HL-60 (cell line): ENCODE results near the gene PDPN.

Experiments used
- DNase-seq, 2 experiments: peaks; one replicate each; pipeline ENCODE4 v3.0.0-alpha.2; 2010 to 2020; ENCODE audit warnings: low read depth in 1 of 2, low spot score in 1 of 2
- H3K27ac ChIP-seq: fragments of 250-450 bp; sonication (Bioruptor Pico); replicated peaks from 2 replicates; pipeline ENCODE4 v1.5.1; 2020; ENCODE audit warnings: mild to moderate bottlenecking, moderate library complexity
- H3K27me3 ChIP-seq: fragments of 250-450 bp; sonication (Bioruptor Pico); 2 replicates; pipeline ENCODE4 v1.5.1; 2021; ENCODE audit warnings: mild to moderate bottlenecking, moderate library complexity; ENCODE audit not compliant: insufficient read depth, poor library complexity, severe bottlenecking
- H3K4me3 ChIP-seq: replicated peaks from 2 replicates; pipeline ENCODE4 v1.5.1; 2011; ENCODE audit warnings: mild to moderate bottlenecking, control low read depth, low read length; ENCODE audit not compliant: insufficient read depth
- CTCF ChIP-seq: IDR thresholded peaks from one replicate; pipeline ENCODE4 v1.5.1; 2011; ENCODE audit warnings: low read length, control low read depth, inconsistent platforms; ENCODE audit not compliant: insufficient read depth
- GABPA ChIP-seq: IDR thresholded peaks from 2 replicates; pipeline ENCODE4 v1.6.1; 2012; ENCODE audit warnings: low read depth
- POLR2AphosphoS5 ChIP-seq: IDR thresholded peaks from 2 replicates; pipeline ENCODE4 v1.6.1; 2012; ENCODE audit warnings: low read depth
- SPI1 ChIP-seq: IDR thresholded peaks from 2 replicates; pipeline ENCODE4 v1.6.1; 2012; ENCODE audit warnings: low read depth, mild to moderate bottlenecking, borderline replicate concordance
- TF ChIP-seq, protein P1 (sequence below): IDR thresholded peaks from 2 replicates; pipeline ENCODE4 v1.6.1; 2012; ENCODE audit warnings: low read depth; ENCODE audit not compliant: insufficient replicate concordance

Gene PDPN

DNA sequence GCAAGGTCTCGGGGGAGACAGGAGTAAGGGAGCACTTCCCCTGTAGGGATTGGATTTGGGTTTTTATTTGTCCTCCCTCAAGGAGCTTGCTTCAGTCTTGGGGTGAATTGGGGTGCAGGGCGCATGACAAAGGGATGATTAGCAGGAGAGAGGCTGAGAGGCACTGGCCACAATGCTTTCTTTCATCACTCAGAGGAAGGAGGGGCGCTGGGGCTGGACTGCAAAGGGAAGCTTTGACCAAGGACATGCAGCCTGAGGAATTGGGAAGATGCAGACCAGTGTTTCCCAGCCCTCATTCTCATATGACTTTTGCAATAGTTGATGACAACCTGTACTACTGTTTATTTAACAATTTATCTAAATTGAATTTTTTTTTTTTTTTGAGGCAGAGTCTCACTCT is 34.1 kb upstream of the PDPN start:
- Histone ChIP-seq H3K27ac (no peak overlapping the region), H3K4me3 (no peak overlapping the region), H3K27me3 (peaks cover 2% of the 10 kb centered on the region)
- no peak for DNase-seq
- TF ChIP-seq GABPA (no peak), CTCF (no peak), POLR2AphosphoS5 (no peak), SPI1 (no peak)
- TF ChIP-seq, protein P1, sequence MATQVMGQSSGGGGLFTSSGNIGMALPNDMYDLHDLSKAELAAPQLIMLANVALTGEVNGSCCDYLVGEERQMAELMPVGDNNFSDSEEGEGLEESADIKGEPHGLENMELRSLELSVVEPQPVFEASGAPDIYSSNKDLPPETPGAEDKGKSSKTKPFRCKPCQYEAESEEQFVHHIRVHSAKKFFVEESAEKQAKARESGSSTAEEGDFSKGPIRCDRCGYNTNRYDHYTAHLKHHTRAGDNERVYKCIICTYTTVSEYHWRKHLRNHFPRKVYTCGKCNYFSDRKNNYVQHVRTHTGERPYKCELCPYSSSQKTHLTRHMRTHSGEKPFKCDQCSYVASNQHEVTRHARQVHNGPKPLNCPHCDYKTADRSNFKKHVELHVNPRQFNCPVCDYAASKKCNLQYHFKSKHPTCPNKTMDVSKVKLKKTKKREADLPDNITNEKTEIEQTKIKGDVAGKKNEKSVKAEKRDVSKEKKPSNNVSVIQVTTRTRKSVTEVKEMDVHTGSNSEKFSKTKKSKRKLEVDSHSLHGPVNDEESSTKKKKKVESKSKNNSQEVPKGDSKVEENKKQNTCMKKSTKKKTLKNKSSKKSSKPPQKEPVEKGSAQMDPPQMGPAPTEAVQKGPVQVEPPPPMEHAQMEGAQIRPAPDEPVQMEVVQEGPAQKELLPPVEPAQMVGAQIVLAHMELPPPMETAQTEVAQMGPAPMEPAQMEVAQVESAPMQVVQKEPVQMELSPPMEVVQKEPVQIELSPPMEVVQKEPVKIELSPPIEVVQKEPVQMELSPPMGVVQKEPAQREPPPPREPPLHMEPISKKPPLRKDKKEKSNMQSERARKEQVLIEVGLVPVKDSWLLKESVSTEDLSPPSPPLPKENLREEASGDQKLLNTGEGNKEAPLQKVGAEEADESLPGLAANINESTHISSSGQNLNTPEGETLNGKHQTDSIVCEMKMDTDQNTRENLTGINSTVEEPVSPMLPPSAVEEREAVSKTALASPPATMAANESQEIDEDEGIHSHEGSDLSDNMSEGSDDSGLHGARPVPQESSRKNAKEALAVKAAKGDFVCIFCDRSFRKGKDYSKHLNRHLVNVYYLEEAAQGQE = no peak

- no peak for DNase-seq
- Histone ChIP-seq H3K27me3 (peaks cover 2% of the 10 kb centered on the region), H3K27ac (no peak overlapping the region), H3K4me3 (no peak overlapping the region)
- TF ChIP-seq SPI1 (no peak), CTCF (no peak), GABPA (no peak), POLR2AphosphoS5 (no peak)
- TF ChIP-seq, protein P1 = no peak
Measured at GRCh38 chr1:13550663-13551062, 33.0 kb upstream of the PDPN start.

- Histone ChIP-seq H3K27ac (no peak overlapping the region), H3K27me3 (peaks cover 2% of the 10 kb centered on the region), H3K4me3 (no peak overlapping the region)
- TF ChIP-seq, protein P1 = no peak
- no peak for TF ChIP-seq SPI1
- TF ChIP-seq POLR2AphosphoS5 = no peak
- no peak for TF ChIP-seq CTCF
- TF ChIP-seq GABPA = no peak
- no peak for DNase-seq
Measured at GRCh38 chr1:13554798-13555197, 28.8 kb upstream of the PDPN start.
